HG02943 (cell line): Measurements from ENCODE around the gene PAN2.
"Not testable (repeated sequence)": the region's sequence is repeated elsewhere in the genome, so short reads cannot be mapped to it uniquely, and the experiment has no call there.

ENCODE experiments used
- ATAC-seq: cut with Tn5 transposase; IDR thresholded peaks from one replicate; pipeline ENCODE4 v1.9.1; 2021; ENCODE audit warnings: mild to moderate bottlenecking, low read depth, moderate library complexity; ENCODE audit not compliant: unreplicated experiment

PAN2 gene

DNA sequence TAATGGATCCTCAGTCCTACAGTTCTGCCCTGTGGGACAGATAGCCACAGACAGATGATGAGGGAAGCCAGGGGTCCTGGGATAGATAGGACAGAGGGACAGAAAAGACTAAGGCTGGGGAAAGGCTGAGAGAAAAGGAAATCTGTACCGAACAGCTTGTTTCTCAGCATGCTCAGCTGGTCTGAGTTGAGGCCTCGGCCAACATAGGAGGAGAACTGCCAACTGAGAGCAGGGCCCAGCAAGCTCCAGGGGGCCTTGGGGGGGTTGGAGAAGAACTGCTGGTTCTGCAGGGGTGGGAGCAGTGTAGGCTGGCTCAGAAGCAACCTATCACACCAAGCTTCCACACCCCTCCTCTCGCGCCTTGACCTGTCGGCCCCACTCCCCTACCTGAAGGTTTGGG lies 15.0 kb upstream of the PAN2 start:
- ATAC-seq: no peak

DNA sequence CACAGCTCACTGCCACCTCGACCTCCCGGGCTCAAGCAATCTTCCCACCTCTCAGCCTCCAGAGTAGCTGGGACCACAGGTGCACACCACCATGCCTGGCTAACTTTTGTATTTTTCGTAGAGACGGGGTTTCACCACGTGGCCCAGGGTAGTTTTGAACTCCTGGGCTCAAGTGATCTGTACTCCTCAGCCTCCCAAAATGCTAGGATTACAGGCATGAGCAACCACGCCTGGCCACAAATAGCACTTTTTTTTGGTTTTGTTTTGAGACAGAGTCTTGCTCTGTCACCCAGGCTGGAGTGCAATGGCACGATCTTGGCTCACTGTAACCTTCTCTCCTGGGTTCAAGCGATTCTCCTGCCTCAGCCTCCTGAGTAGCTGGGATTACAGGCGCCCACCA lies 13.5 kb upstream of the PAN2 start:
- ATAC-seq: not testable (repeated sequence)

DNA sequence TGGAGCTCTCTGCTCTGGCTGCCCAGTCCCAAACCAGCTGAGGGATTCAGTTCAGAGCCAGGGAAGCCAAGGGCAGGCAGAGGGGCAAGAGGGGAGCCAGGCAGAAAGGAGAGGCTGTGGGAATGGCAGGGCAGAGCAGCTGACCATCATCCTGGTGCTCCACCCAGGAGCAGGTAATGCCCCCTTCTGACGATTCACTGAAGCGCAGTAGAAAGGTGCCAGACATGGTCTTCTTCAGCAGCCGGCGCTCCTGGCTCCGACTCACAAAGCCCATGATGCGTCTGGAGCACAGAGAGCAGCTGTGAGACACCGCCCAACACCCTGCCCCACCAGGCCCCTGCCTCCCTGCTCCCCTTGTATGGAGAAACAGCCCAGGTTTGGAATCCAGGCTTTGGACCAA lies 12.9 kb upstream of the PAN2 start:
- no peak for ATAC-seq

DNA sequence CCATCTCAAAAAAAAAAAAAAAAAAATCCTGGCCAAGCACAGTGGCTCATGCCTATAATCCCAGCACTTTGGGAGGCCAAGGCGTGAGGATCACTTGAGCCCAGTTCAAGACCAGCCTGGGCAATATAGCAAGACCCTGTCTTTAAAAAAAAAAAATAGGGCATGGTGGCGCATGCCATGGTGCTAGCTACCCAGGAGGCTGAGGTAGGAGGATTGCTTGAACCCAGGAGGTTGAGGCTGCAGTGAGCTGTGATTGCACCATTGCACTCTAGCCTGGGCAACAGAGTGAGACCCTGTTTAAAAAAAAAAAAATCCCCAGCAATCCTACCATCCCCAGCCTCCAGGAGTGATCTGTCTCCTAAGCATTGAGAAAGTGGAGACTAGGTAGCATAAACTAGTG lies 8.5 kb upstream of the PAN2 start:
- ATAC-seq: not testable (repeated sequence)

DNA sequence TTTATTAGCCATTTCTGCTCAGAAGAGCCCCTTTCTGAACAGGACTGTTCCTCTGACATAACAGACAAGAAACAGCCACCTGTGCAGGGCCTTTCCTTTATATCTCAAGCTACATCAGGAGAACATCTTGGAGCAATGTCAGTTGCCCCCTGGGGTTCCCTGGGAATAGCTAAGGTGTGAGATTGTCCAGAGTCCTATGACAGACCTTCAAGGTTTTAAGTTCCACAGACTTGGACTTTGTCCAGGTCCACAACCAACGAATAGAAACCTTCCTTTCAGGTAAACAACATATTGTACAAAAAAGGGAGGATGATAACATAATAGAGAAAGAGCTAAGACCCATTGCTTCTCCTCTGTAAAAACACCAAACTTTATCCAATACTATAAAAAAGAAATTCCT lies 7.8 kb upstream of the PAN2 start:
- ATAC-seq: no peak

DNA sequence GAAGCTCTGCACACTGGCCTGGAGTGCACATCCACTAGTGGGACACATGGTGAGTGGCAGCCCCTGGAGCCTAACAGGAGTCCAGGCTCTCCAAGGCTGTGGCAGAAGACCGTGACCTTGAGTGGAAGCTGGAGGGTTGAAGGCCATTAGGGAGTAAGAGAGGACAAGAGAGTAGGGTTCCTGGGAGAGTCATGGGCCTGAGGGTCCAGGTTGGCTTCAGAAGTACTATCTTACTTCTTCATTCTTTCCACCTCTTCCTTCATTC lies 5.3 kb upstream of the PAN2 start:
- no peak for ATAC-seq

DNA sequence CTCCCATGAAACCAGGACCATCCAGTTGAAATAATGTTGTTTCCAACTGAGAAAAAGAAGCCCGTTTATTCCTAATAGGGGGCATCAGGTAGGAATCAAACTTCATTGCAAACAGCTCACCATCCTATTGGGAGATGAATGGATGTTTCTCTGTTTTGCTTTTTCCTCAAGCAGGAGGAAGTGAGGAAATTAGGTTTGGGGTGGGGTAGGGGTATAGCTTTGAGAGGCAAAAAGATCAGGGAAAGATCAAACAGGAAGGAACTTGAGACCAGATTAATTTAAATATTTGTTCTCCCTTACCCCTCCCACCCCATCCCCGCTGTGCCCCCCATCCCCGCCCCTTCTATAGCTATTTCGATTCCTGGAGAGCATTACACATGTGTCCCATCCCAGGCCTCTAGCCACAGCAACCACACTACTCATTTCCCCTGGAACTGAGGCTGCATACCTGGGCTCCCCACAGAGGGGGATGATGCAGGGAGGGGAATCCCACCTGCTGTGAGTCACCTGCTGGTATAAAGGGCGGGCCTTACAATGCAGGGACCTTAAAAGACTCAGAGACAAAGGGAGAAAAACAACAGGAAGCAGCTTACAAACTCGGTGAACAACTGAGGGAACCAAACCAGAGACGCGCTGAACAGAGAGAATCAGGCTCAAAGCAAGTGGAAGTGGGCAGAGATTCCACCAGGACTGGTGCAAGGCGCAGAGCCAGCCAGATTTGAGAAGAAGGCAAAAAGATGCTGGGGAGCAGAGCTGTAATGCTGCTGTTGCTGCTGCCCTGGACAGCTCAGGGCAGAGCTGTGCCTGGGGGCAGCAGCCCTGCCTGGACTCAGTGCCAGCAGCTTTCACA lies 4.7 kb upstream of the PAN2 start, which contains the start of gene IL23A:
IL23A (plus strand) TSS at position 577 of the 850 bp plus-strand sequence; CDS start at position 738, 161 bp downstream.
- no peak for ATAC-seq

DNA sequence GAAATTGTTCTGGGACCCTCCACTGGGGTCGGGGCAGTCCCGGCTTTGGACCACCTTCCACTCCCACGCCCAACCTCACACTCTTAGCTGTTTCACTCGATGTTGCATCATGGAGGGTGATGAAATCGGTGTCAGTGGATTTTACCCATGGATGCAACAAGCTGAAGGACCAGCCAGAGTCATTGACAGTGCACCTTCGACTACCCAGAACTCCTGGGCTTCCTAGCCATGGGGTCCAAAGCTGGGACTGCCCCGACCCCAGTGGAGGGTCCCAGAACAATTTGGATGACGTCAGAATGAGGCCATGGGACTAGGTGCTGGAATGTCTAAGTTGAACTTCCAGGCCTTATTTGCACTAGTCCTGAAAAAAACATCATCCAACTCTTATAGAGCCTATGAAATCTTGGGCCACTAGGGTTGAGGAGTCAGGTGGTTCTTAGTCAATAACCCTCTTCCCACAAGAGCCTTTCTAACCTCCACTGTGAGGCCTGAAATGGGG lies 4.0 kb upstream of the PAN2 start:
- no peak for ATAC-seq

DNA sequence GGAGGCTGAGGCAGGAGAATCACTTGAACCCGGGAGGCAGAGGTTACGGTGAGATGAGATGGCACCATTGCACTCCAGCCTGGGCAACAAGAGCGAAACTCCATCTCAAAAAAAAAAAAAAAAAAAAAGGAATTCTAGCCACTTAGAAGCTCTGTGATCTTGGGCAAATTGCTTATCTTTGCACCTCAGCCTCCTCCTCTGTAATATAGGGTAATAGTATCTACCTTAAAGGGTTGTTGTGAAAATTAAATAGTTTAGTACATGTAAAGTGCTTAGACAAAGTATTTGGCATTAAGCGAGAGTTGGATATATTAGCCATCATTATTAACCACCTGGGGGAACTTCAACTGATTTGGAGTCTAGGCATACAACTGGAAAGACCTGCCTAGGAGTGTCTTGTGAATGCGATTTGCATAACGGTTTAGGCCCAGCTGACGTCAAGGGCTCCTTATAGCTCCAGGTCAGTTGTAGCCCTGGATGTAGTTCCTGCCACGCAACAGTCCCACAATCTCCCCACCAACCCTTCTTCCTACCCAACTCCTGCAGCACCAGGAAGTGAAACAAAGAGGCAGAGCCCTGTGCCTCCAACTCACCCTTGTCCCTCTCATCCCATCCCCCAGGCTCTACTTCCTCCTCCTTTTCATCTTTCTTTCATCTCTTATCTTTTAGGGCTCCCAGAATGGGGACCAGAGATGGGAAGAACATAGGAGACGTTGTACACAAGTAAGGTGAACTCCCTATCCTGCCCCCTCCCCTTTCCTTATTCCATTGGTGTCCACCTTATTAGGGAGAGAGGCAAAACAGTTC lies 2.8 kb upstream of the PAN2 start:
- no peak for ATAC-seq

DNA sequence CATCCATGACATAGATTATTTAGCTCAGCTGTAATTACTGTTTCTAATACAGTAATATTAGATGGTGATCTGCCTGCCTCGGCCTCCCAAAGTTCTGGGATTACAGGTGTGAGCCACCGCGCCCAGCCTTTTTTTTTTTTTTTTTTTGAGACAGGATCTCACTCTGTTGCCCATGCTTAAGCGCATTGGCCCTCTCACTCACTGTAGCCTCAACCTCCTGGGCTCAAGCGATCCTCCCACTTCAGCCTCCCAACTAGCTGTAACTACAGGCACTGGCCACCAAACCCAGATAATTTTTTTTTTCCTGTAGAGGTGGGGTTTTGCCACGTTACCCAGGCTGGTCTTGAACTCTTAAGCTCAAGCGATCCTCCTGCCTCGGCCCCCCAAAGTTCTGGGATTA lies 1.7 kb upstream of the PAN2 start:
- ATAC-seq: not testable (repeated sequence)

DNA sequence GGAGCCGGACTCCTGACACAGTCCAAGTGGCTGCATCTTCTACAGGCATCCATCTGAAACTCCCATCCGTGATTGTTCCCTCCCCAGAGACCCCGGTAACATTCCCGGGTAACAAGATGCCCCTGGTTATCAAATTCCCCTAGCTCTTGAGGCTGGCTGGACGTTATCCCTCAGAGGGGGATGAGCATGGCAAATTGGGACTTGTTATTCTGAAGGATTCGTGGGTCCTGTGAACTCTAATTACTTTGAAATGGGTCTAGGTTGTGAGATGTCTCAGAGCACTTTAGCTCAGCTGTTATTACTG lies 642 bp upstream of the PAN2 start:
- no peak for ATAC-seq

DNA sequence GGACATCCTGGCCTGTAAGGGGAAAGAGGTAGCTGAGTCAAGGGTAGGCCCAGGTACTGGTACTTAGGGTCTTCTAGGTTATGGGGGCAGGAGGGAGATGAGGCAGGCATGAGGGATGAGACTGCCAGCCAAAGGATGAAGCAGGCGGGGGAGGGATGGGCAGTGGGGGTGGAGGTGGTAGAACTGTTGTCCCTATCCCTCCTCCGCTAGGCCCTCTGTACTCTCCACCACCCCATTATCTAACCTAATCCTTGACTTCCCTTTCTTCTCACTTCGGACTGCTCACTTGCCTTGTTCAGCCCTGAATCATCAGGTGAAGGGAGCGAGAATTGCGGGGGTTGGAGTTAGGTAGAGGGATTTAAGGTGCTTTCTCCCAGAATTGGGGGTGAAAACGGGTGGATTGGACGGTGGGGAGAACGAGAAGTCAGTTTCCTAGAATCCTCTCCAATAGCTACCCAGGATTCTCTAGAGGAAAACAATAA lies 562 bp downstream of the PAN2 start:
- no peak for ATAC-seq

DNA sequence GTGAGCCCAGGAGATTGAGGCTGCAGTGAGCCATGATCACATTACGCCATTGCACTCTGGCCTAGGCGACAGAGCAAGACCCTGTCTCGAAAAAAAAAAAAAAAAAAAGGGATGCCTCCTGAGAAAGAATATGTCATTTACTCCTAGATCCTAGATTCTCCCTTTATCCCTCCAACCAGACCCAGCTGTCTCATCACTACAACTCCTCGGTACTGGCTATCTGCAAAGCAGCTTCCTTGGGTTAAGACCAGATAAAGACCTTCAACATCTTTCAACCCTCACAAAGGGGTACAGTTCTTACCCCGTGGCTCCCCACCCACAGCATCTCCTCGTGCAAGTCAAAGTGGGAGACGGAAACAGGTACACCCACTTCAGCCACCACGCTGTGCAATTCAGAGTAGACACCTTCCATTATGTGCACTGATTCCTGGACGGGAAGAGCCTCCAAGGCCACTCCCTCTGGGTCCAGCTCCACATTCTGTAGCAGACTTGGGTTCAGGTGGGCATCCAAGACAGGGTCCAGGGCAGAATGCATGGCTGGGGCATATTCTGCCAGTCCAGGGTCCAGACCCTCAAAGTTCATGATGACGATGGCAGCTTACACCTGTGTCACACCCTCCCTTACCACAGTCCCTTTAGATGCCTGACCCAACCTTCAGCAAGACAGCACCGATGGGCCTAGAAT lies 1.1 kb downstream of the PAN2 start:
- no peak for ATAC-seq

DNA sequence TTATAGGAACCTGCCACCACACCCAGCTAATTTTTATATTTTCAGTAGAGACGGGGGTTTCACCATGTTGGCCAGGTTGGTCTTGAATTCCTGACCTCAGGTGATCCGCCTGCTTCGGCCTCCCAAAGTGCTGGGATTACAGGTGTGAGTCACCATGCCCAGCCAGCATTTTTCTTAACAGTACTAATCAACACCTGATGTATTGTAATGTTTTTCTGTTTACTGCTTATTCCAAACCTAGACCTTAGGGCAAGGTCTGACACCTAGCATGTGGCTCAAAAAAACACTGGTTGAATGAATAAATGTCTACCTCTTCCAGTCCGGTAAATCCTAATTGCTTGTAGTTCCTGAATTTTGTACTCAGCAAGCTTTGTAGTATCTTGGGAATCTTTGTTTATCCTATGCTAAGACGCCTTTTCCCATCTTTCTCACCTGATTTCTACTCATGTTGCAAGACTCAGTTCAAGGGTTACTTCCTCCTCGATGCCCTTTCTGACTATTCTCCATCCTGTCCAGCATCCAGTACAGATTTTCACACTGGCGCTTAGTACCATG lies 2.8 kb downstream of the PAN2 start:
- no peak for ATAC-seq

DNA sequence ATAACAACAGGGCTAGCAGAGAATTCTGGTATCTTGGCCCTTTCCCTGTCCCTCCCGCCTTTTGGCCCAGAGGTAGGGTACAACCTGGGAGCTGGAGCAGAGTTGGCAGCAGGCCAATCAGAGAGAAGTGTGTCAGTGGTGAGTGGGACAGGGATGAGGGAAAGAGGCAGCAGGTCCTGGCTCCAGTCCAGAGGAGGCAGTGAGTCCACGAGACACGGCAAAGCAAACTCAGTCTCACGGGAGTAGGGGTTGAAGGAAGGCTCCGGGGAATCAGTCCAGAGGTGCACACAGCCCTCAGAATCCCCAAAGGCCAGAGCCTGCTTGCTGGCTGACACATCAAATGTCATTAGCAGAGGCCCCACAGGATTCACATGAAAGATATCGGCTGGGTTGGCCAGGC lies 7.3 kb downstream of the PAN2 start:
- ATAC-seq: no peak

DNA sequence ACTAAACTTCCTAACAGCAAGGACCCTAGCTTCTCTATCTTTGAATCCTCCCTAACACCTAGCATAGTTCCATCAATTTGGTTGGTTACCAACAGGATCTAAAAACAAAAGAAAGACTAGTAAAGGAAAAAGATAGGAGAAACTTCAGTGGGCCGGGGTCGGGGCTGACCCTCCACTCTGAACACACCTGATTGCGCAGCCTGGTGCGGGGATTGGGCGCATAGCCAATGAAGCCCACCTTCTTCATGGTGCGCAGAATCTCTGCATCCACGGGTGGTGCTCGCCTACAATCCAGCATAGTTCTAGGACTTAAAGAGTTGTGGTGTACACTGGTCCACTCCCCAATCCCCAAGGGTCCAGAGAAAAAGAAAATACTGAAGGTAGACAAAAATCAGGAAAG lies 7.7 kb downstream of the PAN2 start:
- no peak for ATAC-seq

DNA sequence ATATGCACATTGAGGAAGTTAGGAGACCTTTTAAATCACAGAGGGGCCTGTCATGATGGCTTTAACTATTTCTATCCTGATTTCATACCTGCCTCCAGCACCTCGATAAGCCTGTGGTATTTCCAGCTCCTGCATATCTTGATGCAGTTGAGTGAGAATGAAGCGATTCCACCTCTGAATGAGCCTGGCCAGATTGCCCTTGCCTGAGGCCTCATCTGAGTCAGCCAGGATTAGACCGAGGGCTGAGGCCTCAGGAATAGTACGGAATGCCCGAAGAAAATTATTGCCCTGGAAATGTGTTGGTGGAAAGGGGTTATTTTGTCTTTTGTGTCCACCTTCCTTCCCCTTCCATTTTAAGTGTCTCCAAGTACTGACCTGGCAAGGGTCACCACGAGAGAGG lies 9.6 kb downstream of the PAN2 start:
- no peak for ATAC-seq

DNA sequence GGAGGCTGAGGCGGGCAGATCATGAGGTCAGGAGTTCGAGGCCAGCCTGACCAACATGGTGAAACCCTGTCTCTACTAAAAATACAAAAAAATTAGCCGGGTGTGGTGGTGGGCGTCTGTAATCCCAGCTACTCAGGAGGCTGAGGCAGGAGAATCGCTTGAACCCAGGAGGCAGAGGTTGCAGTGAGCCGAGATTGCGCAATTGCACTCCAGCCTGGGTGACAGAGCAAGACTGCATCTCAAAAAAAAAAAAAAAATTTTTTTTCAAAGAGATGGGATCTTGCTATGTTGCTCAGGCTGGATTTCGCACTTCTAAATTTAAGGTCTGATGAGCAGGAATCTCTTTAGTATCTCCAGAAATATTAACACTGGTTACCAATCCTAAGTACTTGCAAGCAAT lies 12.2 kb downstream of the PAN2 start:
- not testable (repeated sequence) for ATAC-seq

DNA sequence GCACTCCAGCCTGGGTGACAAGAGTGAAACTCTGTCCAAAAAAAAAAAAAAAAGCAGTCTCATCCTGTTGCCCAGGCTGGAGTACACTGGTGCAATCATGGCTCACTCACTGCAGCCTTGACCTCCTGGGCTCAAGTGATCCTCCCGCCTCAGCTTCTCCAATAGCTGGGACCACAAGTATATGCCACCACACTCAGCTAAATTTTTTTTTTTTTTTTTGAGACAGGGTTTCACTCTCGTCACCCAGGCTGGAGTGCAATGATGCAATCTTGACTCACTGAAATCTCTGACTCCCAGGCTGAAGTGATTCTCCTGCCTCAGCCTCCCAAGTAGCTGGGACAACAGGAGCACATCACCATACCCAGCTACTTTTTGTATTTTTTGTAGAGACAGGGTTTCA lies 12.8 kb downstream of the PAN2 start:
- no peak for ATAC-seq

DNA sequence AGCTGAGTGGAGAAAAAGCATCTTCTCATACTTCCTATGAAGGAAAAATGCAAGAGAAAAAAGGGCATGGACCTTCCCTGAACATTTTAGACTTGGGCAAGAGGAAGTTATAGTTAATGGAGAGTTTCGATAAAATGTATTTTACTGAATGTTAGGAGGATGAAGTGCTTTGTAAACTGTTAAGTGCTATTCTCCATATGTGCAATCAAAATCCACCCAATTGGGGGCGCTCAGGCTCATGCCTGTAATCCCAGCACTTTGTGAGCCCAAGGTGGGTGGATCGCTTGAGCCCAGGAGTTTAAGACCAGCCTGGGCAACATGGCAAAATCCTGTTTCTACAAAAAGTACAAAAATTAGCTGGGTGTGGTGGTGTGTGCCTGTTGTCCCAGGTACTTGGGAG lies 16.1 kb downstream of the PAN2 start:
- no peak for ATAC-seq
